Mesodermal cell (in vitro differentiated cells): ENCODE data around the gene ECM1. TPM values are rescaled to one million over a fixed set of nuclear protein-coding genes. Genes with fewer than 3 reads are reported as not detected.

Source experiments
- H3K27ac ChIP-seq: 2 replicates; pipeline ENCODE4 v1.7.0; 2013; ENCODE audit warnings: mild to moderate bottlenecking, low read depth, low read length, moderate library complexity; ENCODE audit not compliant: severe bottlenecking
- H3K36me3 ChIP-seq: 2 replicates; pipeline ENCODE4 v1.7.1; 2013; ENCODE audit warnings: mild to moderate bottlenecking, low read length, moderate library complexity; ENCODE audit not compliant: control insufficient read depth, insufficient read depth
- H3K4me1 ChIP-seq: one replicate; pipeline ENCODE4 v1.7.1; 2013; ENCODE audit warnings: mild to moderate bottlenecking, low read length; ENCODE audit not compliant: insufficient read depth, control insufficient read depth, poor library complexity, severe bottlenecking
- H3K4me3 ChIP-seq: 2 replicates; pipeline ENCODE4 v1.7.0; 2013; ENCODE audit warnings: low read length, control low read depth, mild to moderate bottlenecking; ENCODE audit not compliant: insufficient read depth, poor library complexity, severe bottlenecking; ENCODE audit errors: extremely low read depth
- H3K9me3 ChIP-seq: 2 replicates; pipeline ENCODE4 v1.7.1; 2013; ENCODE audit warnings: mild to moderate bottlenecking, low read length, moderate library complexity; ENCODE audit not compliant: control insufficient read depth
- WGBS, 2 experiments: methylation state at CpG; one replicate each; pipeline ENCODE4 v1.1.5; 2013; ENCODE audit warnings: missing lambda C conversion rate in 2 of 2; ENCODE audit not compliant: insufficient coverage in 2 of 2; 5-methylcytosine and 5-hydroxymethylcytosine counted together
- polyA plus RNA-seq, 2 experiments: library from polyadenylated mRNA; stranded (reverse); fragments of 50-300 nt; gene quantifications; one replicate each; pipeline ENCODE4 v1.2.3, GENCODE V29; 2013

ECM1 gene
- 80.5 TPM for polyA plus RNA-seq (2013, experiment 1 of 2)
- 65.4 TPM for polyA plus RNA-seq (2013, experiment 2 of 2)

DNA sequence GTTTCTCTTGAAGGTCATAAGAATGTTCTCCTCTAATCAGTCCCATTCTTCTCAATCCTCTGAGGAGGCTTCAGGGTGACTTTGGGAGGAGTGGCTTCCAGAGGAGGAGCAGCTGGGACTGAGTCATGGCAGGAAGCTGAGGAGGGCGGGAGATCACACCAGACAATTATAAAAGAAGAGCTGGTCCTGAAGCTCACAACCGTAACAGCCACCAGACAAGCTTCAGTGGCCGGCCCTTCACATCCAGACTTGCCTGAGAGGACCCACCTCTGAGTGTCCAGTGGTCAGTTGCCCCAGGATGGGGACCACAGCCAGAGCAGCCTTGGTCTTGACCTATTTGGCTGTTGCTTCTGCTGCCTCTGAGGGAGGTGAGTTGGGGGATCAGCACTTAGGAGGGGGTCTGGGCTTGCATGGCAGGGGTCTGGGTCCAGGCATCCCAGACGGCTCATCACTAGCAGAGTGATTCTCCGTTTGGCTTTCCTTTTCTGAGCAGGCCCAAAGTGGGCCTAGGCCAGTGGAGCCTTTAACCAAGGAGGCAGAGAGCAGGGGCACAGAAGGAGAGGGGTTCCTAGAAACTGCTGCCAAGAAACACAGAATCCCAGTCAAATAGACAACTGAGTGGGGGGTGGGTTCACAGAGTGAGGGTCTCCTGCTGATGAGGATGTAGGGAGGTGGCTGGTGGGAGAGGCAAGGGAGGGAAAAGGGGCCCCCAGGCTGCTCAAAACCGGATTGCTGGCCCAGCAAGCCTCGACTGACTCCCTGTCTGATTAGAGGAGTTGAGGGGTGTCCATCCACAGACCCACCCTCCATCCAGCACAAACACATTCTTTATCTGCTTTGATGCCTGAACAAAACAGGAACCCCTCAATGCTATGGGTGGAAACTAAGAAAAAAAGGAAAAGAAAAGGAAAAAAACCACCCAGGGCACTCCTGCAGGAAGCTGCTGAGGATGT lies at the start of gene ECM1:
Gene ECM1, plus strand, starts transcription at position 198 of the 953 bp plus-strand sequence. Its CDS starts 101 bp downstream, at position 299.
- Histone ChIP-seq H3K4me1 (peaks cover 36% of the 10 kb centered on the region), H3K36me3 (peaks cover 63% of the 10 kb centered on the region), H3K9me3 (no peaks in the 10 kb centered on the region), H3K4me3 (no peak within 1 kb of the TSS), H3K27ac (peak within 1 kb of the TSS; percentile 67)
- WGBS, 2 experiments, result 73 to 74% methylated on average over 5 of the region's 7 CpGs

DNA sequence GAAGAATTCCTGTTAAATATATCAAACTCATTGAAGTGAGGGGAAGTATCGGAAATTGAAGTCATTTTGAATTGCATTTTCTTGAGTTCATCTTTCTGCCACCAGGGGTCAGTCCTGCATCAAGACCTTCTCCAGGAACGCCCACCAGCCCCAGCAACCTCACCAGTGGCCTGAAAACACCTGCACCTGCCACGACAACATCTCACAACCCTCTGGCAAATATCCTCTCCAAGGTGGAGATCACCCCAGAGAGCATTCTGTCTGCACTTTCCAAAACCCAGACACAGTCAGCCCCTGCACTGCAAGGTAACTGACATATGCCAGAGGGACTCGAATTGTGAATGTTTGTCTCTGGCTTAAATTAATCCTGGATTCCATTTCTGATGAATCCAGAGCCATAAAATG lies 43.5 kb upstream of the ECM1 start:
- Histone ChIP-seq H3K4me3 (no peak overlapping the region), H3K27ac (no peak overlapping the region), H3K36me3 (peaks cover 64% of the 10 kb centered on the region), H3K9me3 (no peaks in the 10 kb centered on the region), H3K4me1 (no peaks in the 10 kb centered on the region)
- WGBS, 2 experiments, result 41 to 77% methylated on average over 2 to 3 of the region's 4 CpGs

GRCh38 chr1:150466964-150467363 lies 40.9 kb upstream of the ECM1 start:
- no peak overlapping the region for H3K4me3 ChIP-seq
- no peak overlapping the region for H3K27ac ChIP-seq
- H3K4me1 ChIP-seq, result no peaks in the 10 kb centered on the region
- no peaks in the 10 kb centered on the region for H3K9me3 ChIP-seq
- H3K36me3 ChIP-seq, result peaks cover 66% of the 10 kb centered on the region

- no CpG with 5 or more reads among the region's 1 CpG for WGBS, 2 experiments
- Histone ChIP-seq H3K36me3 (peaks cover 78% of the 10 kb centered on the region), H3K4me3 (no peak overlapping the region), H3K9me3 (no peaks in the 10 kb centered on the region), H3K27ac (no peak overlapping the region), H3K4me1 (no peaks in the 10 kb centered on the region)
These were observed 38.6 kb upstream of the ECM1 start for GRCh38 chr1:150469291-150469690.

DNA sequence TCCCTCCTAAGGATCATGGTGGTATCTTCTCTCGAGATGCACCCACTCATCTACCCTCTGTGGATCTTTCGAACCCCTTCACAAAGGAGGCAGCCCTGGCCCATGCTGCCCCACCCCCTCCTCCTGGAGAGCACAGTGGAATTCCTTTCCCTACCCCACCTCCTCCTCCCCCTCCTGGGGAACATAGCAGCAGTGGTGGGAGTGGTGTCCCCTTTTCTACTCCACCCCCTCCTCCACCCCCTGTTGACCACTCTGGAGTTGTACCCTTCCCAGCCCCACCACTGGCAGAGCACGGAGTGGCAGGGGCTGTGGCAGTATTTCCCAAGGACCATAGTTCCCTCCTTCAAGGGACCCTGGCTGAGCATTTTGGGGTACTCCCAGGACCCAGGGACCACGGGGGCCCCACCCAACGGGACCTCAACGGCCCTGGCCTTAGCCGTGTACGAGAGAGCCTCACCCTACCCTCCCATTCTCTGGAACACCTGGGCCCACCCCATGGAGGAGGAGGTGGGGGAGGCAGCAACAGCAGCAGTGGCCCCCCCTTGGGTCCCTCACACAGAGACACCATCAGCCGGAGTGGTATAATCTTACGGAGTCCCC lies 35.2 kb upstream of the ECM1 start:
- Histone ChIP-seq H3K4me1 (peaks cover 3% of the 10 kb centered on the region), H3K9me3 (no peaks in the 10 kb centered on the region), H3K4me3 (no peak overlapping the region), H3K27ac (no peak overlapping the region), H3K36me3 (peaks cover 50% of the 10 kb centered on the region)
- WGBS, 2 experiments, result 60 to 90% methylated on average over 1 to 4 of the region's 10 CpGs

DNA sequence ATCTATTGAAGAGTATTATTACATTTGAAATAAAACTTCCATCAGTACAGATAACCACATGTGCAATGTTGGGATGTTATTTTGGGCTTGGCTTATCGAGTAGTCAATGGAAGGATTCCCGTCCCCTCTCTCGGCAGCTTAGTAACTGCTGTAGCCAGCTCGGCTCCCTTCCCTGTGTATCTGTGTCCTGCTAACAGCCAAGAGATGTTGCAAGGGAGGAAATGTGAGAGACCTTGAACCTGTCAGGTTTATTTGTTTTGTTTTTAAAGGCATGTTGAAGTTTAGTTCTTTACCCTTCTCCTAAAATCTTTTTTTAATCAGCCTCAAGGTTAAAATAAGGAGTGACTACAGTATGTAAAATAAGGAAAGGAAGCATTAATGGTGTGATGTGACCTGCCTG lies 34.2 kb upstream of the ECM1 start:
- Histone ChIP-seq H3K27ac (no peak overlapping the region), H3K4me1 (peaks cover 8% of the 10 kb centered on the region), H3K4me3 (no peak overlapping the region), H3K36me3 (peaks cover 42% of the 10 kb centered on the region), H3K9me3 (no peaks in the 10 kb centered on the region)
- 90 to 96% methylated on average over 3 to 4 of the region's 4 CpGs for WGBS, 2 experiments

GRCh38 chr1:150474869-150475268 lies 33.0 kb upstream of the ECM1 start:
- no peaks in the 10 kb centered on the region for H3K9me3 ChIP-seq
- WGBS, 2 experiments, result 78 to 83% methylated on average over 3 of the region's 4 CpGs
- no peak overlapping the region for H3K4me3 ChIP-seq
- peaks cover 37% of the 10 kb centered on the region for H3K36me3 ChIP-seq
- H3K27ac ChIP-seq, result no peak overlapping the region
- H3K4me1 ChIP-seq, result peaks cover 8% of the 10 kb centered on the region

DNA sequence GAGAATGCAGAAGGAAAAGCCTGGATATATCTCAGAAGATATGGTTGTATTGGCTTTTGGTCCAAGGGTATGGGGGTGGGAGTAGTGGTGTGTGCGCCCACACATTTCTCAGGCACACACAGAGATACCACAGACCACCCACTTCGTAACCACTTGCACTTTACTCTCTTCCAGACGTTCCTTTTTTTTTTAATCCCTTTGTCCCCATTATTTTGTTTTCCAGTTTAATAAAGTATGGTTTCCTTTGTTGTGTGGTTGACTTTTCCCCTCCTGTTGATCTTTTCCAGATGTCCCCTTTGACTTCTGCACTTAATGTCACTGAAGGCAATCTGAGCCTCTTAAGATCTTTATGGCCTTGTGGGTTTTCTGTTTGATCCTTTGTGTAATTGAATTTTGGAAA lies 31.2 kb upstream of the ECM1 start:
- no peak overlapping the region for H3K4me3 ChIP-seq
- H3K9me3 ChIP-seq, result no peaks in the 10 kb centered on the region
- H3K36me3 ChIP-seq, result peaks cover 19% of the 10 kb centered on the region
- WGBS, 2 experiments, result 70% methylated on average over 2 of the region's 3 CpGs; no CpG with 5 or more reads in 1 of the 2 experiments
- H3K27ac ChIP-seq, result peak overlapping the region; percentile 12
- peaks cover 8% of the 10 kb centered on the region for H3K4me1 ChIP-seq

- Histone ChIP-seq H3K4me3 (no peak overlapping the region), H3K4me1 (peaks cover 8% of the 10 kb centered on the region), H3K9me3 (no peaks in the 10 kb centered on the region), H3K27ac (no peak overlapping the region), H3K36me3 (peaks cover 13% of the 10 kb centered on the region)
- WGBS, 2 experiments, result 88 to 100% methylated on average over 1 of the region's 1 CpG
These were observed 30.6 kb upstream of the ECM1 start for GRCh38 chr1:150477320-150477719.

DNA sequence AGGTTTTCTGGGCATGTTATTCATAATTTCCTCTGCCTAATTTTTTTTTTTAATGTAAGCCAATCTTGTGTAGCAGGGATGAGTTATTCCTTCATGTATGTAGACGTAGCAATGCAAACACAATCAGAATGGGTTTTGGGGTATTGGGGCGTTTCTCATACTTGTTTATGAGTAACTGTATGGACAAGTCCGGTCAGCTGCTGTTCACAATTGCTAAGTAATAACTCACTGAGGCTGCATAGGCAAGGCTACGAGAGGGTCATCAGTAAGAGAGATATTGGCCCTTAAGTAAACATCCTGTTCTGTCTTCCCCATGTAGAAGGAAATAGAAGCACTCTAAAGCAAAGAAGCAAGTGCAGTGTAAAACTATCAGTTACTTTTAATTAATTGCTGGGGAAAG lies 30.2 kb upstream of the ECM1 start:
- Histone ChIP-seq H3K27ac (no peak overlapping the region), H3K4me1 (peaks cover 8% of the 10 kb centered on the region), H3K36me3 (peaks cover 9% of the 10 kb centered on the region), H3K9me3 (no peaks in the 10 kb centered on the region), H3K4me3 (no peak overlapping the region)
- 89 to 93% methylated on average over 3 to 4 of the region's 4 CpGs for WGBS, 2 experiments

GRCh38 chr1:150479370-150479769 lies 28.5 kb upstream of the ECM1 start:
- Histone ChIP-seq H3K27ac (no peak overlapping the region), H3K4me3 (no peak overlapping the region), H3K4me1 (peaks cover 8% of the 10 kb centered on the region), H3K36me3 (no peaks in the 10 kb centered on the region), H3K9me3 (no peaks in the 10 kb centered on the region)
- WGBS, 2 experiments, result 93% methylated on average over 2 of the region's 4 CpGs; no CpG with 5 or more reads in 1 of the 2 experiments
